ENCODE data around the gene RAB9A. TPM values are rescaled to one million over a fixed set of nuclear protein-coding genes. Genes with fewer than 3 reads are reported as not detected.

The RAB9A gene
- total RNA-seq, 1 donor from 2014 or later: 9.4 TPM

DNA sequence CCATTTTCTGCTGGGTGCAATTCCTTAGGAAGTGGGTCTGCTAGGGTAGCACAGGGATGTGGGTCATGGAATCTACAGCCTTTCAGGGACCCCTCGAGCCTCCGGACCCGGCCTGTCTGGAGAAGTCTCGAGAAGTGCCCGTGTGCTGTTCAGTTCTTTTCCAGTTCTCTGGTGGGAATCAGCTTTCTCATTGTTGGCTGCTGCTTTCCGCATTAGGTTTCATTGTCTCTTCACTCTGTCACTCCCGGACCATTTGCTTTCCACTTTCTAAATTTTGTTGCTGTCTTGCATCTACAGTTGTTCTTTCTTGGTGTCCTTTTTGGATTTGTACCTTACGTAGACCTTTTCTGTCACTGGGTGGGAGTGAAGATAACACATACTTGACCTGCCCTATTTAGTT is 6.1 kb downstream of the RAB9A start:
- Mint-ChIP-seq H3K27ac (no peak overlapping the region), H3K4me1 (ENCODE audit: low read depth) (peaks cover 54% of the 10 kb centered on the region), H3K36me3 (ENCODE audit: low read depth) (peaks cover 10% of the 10 kb centered on the region), H3K9me3 (no peaks in the 10 kb centered on the region), H3K4me3 (no peak overlapping the region), H3K27me3 (ENCODE audit: insufficient read depth) (no peaks in the 10 kb centered on the region)
- intact Hi-C loops (cut with micrococcal nuclease): no loop called here
- no peak for DNase-seq (ENCODE audit: low spot score)

- no peak overlapping the region for H3K4me3 Mint-ChIP-seq
- peaks cover 8% of the 10 kb centered on the region for H3K36me3 Mint-ChIP-seq (ENCODE audit: low read depth)
- DNase-seq (ENCODE audit: low spot score): no peak
- H3K9me3 Mint-ChIP-seq: no peaks in the 10 kb centered on the region
- intact Hi-C loops (cut with micrococcal nuclease): no loop called here
- H3K4me1 Mint-ChIP-seq (ENCODE audit: low read depth): peaks cover 47% of the 10 kb centered on the region
- no peak overlapping the region for H3K27ac Mint-ChIP-seq
- no peaks in the 10 kb centered on the region for H3K27me3 Mint-ChIP-seq (ENCODE audit: insufficient read depth)
Measured at GRCh38 chrX:13695601-13696115, 6.7 kb downstream of the RAB9A start.

DNA sequence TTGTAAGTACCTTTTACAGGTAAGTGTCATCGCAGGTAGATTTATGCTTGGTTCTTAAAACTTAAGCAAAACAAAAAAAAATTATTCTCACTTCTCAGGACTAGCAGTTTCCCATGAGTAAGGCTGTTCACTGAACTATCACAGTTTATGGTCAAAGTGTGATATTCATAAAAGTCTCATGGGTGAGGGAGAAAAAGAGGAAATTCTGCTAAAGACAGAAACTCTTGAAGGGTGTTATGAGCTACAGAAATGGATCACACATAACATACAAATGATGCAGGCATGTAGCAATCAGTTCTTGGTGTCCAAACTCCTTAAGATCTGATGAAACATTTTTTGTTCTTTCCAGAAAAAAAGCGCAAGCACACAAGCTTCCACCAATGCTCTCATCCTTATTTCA is 8.5 kb downstream of the RAB9A start:
- Mint-ChIP-seq H3K9me3 (no peaks in the 10 kb centered on the region), H3K27me3 (ENCODE audit: insufficient read depth) (no peaks in the 10 kb centered on the region), H3K27ac (no peak overlapping the region), H3K4me1 (ENCODE audit: low read depth) (peaks cover 54% of the 10 kb centered on the region), H3K36me3 (ENCODE audit: low read depth) (peaks cover 14% of the 10 kb centered on the region), H3K4me3 (no peak overlapping the region)
- DNase-seq (ENCODE audit: low spot score): no peak
- intact Hi-C loops (cut with micrococcal nuclease): no loop called here

DNA sequence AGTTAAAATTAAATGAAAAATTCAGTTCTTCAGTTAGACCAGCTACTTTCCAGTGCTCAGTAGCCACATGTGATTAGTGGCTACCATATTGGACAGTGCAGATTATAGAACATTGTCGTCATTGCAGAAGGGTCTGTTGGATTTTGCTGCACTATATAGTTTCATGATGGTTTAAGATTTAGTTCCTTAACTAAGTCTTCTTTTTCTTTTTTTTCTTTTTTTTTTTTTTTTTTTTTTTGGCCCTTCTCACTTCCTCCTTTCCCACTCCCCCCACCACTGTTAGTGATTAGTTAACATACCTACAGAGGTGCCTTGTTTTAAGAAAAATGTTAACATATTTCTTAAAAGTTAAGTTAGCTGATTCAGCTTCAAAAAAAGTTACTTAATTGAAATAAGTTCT is 9.0 kb downstream of the RAB9A start:
- no peaks in the 10 kb centered on the region for H3K27me3 Mint-ChIP-seq (ENCODE audit: insufficient read depth)
- no peak overlapping the region for H3K27ac Mint-ChIP-seq
- no peak for DNase-seq (ENCODE audit: low spot score)
- peaks cover 14% of the 10 kb centered on the region for H3K36me3 Mint-ChIP-seq (ENCODE audit: low read depth)
- intact Hi-C loops (cut with micrococcal nuclease): no loop called here
- H3K4me1 Mint-ChIP-seq (ENCODE audit: low read depth): peaks cover 49% of the 10 kb centered on the region
- H3K4me3 Mint-ChIP-seq: no peak overlapping the region
- no peaks in the 10 kb centered on the region for H3K9me3 Mint-ChIP-seq

DNA sequence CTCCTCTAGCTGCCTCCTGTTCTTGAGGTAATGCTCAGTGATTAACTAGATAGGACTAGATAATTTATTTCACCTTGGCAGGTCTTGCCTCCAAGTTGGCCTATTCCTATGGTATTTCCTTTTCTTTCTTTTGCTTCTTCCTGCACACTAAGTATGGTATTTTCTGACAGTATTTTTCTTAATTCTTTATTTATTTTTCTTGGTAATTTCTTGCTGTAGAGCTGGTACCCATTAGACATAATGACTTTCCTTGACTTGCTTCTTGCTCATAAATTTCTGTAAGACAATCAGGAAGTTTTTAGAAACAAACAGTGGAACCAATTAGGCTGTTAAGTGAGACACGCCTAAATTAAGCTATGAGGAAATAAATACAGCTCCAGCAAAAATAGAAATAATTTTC is 9.5 kb downstream of the RAB9A start:
- Mint-ChIP-seq H3K36me3 (ENCODE audit: low read depth) (peaks cover 14% of the 10 kb centered on the region), H3K9me3 (no peaks in the 10 kb centered on the region), H3K4me3 (no peak overlapping the region), H3K27me3 (ENCODE audit: insufficient read depth) (no peaks in the 10 kb centered on the region), H3K27ac (no peak overlapping the region), H3K4me1 (ENCODE audit: low read depth) (peaks cover 44% of the 10 kb centered on the region)
- DNase-seq (ENCODE audit: low spot score): no peak
- intact Hi-C loops (cut with micrococcal nuclease): no loop called here

GRCh38 chrX:13699183-13699826 is 10.4 kb downstream of the RAB9A start:
- intact Hi-C loops (cut with micrococcal nuclease): no loop called here
- Mint-ChIP-seq H3K27me3 (ENCODE audit: insufficient read depth) (no peaks in the 10 kb centered on the region), H3K4me3 (no peak overlapping the region), H3K4me1 (ENCODE audit: low read depth) (peaks cover 43% of the 10 kb centered on the region), H3K9me3 (no peaks in the 10 kb centered on the region), H3K27ac (no peak overlapping the region), H3K36me3 (ENCODE audit: low read depth) (peaks cover 19% of the 10 kb centered on the region)
- no peak for DNase-seq (ENCODE audit: low spot score)

DNA sequence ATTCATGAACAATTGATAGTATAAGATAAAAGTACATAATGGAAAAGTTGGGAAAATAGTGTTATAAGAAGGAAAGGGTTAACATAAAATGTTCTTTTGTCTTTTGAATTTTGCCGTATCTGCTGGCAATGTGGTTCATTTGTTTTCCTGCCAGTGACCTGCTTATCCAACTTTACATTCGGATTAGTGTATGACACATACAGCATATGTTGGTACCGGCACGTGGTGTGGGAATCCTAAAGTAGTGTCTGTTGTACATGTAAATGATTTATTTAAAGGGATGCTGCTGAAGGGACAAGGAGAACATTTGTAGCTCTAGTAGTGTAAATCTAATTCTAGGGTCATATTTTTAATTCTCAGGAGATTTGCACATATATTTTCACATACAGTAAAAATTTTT is 11.5 kb downstream of the RAB9A start:
- DNase-seq (ENCODE audit: low spot score): no peak
- Mint-ChIP-seq H3K4me3 (no peak overlapping the region), H3K27ac (no peak overlapping the region), H3K27me3 (ENCODE audit: insufficient read depth) (no peaks in the 10 kb centered on the region), H3K36me3 (ENCODE audit: low read depth) (peaks cover 19% of the 10 kb centered on the region), H3K9me3 (no peaks in the 10 kb centered on the region), H3K4me1 (ENCODE audit: low read depth) (peaks cover 35% of the 10 kb centered on the region)
- intact Hi-C loops (cut with micrococcal nuclease): no loop called here

DNA sequence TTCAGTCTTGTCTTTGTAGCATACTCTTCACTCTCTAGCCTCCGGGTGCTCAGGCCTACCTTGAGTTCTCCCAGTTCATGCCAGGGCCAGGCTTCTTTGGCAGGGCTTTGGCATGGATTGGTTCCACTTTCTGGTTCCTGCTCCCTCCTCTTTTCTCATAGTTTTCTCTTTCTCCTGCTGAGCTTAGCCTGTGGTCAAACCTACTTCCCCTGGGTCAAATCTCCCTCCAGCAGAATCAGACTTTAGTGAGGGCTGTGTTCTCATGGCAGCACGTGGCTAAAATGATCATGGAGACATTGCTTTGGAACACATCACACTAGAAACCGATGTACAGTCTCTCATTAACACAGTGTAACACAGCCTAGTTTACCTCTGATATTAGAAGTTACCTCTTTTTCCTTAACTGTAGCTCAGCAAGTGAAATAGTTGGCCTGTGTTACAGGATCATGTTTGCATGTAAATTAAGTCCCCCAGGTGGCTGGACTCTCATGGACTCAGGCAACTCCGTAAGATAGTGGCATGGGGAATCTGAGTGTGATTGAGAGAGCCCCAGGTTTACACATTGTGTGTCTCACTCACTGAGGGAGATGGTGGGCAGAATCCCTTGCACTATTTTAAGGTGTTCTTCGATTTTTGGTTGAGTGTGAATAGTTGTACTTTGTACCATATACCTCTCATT is 13.3 kb downstream of the RAB9A start:
- intact Hi-C loops (cut with micrococcal nuclease): no loop called here

GRCh38 chrX:13703135-13703534 is 14.2 kb downstream of the RAB9A start:
- H3K36me3 Mint-ChIP-seq (ENCODE audit: low read depth): peaks cover 19% of the 10 kb centered on the region
- H3K4me1 Mint-ChIP-seq (ENCODE audit: low read depth): peaks cover 24% of the 10 kb centered on the region

More for the DNA sequence above, 13.3 kb downstream of the RAB9A start:
- DNase-seq (ENCODE audit: low spot score): no peak
- Mint-ChIP-seq H3K4me3 (peak overlapping the region; percentile 15), H3K9me3 (no peaks in the 10 kb centered on the region), H3K36me3 (ENCODE audit: low read depth) (peaks cover 19% of the 10 kb centered on the region), H3K27ac (no peak overlapping the region), H3K4me1 (ENCODE audit: low read depth) (peaks cover 27% of the 10 kb centered on the region), H3K27me3 (ENCODE audit: insufficient read depth) (no peaks in the 10 kb centered on the region)

DNA sequence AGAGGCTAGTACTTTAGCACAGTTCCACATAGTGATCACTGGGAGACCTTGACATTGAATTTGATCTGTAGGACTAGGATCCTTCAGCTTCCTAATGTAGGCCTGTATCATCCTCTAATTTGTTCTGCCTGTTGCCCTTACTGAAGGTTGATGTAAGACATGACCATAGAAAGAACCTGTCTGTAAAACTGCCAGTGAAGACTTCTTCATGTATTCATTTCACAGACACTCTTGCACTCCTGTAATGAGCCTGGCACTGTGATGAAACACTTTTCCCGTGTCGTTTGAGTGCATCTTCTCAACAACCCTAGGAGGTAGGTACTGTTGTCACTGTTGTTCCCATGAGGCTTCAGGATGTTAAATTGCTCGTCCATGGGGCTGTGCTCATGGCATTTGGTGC is 14.7 kb downstream of the RAB9A start:
- intact Hi-C loops (cut with micrococcal nuclease): no loop called here
- Mint-ChIP-seq H3K36me3 (ENCODE audit: low read depth) (peaks cover 20% of the 10 kb centered on the region), H3K4me1 (ENCODE audit: low read depth) (peaks cover 24% of the 10 kb centered on the region), H3K27me3 (ENCODE audit: insufficient read depth) (no peaks in the 10 kb centered on the region), H3K9me3 (no peaks in the 10 kb centered on the region), H3K4me3 (no peak overlapping the region), H3K27ac (no peak overlapping the region)
- DNase-seq (ENCODE audit: low spot score): no peak

More at GRCh38 chrX:13703135-13703534, 14.2 kb downstream of the RAB9A start:
- intact Hi-C loops (cut with micrococcal nuclease): no loop called here
- Mint-ChIP-seq H3K9me3 (no peaks in the 10 kb centered on the region), H3K27me3 (ENCODE audit: insufficient read depth) (no peaks in the 10 kb centered on the region), H3K4me3 (no peak overlapping the region), H3K27ac (no peak overlapping the region)
- DNase-seq (ENCODE audit: low spot score): no peak

- Mint-ChIP-seq H3K27me3 (ENCODE audit: insufficient read depth) (no peaks in the 10 kb centered on the region), H3K36me3 (ENCODE audit: low read depth) (peaks cover 20% of the 10 kb centered on the region), H3K4me1 (ENCODE audit: low read depth) (no peaks in the 10 kb centered on the region), H3K4me3 (no peak overlapping the region), H3K9me3 (no peaks in the 10 kb centered on the region), H3K27ac (no peak overlapping the region)
- intact Hi-C loops (cut with micrococcal nuclease): no loop called here
- DNase-seq (ENCODE audit: low spot score): no peak
Measured at GRCh38 chrX:13711141-13711540, 22.2 kb downstream of the RAB9A start.

DNA sequence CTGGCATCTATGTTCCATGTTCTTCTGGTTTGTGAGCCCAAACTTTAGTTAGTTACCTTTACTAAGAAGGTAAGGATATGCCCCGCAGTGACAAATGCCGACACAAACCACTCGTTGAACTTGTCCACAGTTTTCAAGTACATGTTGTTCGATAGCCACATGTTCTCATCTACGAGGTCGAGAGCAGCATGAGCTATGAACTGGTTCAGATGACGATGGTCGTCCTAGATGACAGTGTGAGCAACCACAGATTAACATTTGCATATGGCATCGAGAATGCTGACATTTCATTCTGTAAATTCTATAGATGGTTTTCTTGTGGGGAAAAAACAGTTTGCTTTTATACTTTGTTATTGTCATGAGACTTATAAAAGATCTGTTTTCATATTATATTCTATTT is 27.5 kb downstream of the RAB9A start:
- no peak overlapping the region for H3K27ac Mint-ChIP-seq
- no peak for DNase-seq (ENCODE audit: low spot score)
- intact Hi-C loops (cut with micrococcal nuclease): no loop called here
- H3K4me1 Mint-ChIP-seq (ENCODE audit: low read depth): peaks cover 16% of the 10 kb centered on the region
- no peaks in the 10 kb centered on the region for H3K27me3 Mint-ChIP-seq (ENCODE audit: insufficient read depth)
- peaks cover 27% of the 10 kb centered on the region for H3K36me3 Mint-ChIP-seq (ENCODE audit: low read depth)
- no peak overlapping the region for H3K4me3 Mint-ChIP-seq
- no peaks in the 10 kb centered on the region for H3K9me3 Mint-ChIP-seq

DNA sequence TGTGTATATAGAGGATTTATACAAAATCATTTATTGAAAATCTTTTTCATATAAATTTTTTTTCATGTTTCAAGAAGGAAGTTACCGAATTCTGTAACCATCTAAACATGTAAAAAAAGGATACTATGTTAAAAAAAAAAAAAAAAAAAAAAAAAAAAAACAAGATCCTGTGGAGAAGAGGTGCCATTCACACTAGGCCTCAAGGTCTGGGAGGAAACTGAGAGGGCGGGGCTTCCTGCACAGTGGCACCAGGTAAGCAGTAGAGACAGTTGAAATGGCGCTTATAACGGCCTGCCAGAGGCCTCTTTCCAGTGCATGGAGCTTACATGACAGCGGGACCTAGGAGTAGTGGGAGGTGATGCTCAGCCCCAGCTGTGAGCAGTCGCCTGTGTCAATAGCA is 28.0 kb downstream of the RAB9A start:
- DNase-seq (ENCODE audit: low spot score): no peak
- H3K9me3 Mint-ChIP-seq: no peaks in the 10 kb centered on the region

More for the DNA sequence above, 28.0 kb downstream of the RAB9A start:
- peaks cover 19% of the 10 kb centered on the region for H3K4me1 Mint-ChIP-seq (ENCODE audit: low read depth)
- H3K4me3 Mint-ChIP-seq: no peak overlapping the region
- H3K27ac Mint-ChIP-seq: no peak overlapping the region
- intact Hi-C loops (cut with micrococcal nuclease): no loop called here
- H3K27me3 Mint-ChIP-seq (ENCODE audit: insufficient read depth): no peaks in the 10 kb centered on the region
- peaks cover 24% of the 10 kb centered on the region for H3K36me3 Mint-ChIP-seq (ENCODE audit: low read depth)
